ENCODE data around the gene ARHGAP10.

The ARHGAP10 gene

DNA sequence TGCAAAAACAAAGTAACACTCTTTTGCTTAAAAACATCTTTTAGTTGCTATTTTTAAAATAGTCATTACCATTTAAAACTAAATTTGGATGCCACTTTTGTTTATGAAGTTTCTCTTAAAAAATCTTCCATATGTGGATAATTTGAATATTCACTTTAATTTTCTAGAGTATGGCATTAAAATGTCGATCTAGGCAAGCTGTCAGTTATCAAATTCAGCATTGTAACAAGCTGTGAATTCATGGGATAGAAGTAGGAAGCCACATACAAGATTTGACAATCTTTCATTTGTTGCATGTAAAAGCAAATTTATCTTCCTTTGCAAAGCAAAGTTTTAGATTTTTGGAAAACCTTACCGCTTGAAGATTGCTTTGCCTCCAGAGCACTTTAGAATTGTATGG, 191.5 kb downstream of the ARHGAP10 start:
- DNase-seq, result no peak

DNA sequence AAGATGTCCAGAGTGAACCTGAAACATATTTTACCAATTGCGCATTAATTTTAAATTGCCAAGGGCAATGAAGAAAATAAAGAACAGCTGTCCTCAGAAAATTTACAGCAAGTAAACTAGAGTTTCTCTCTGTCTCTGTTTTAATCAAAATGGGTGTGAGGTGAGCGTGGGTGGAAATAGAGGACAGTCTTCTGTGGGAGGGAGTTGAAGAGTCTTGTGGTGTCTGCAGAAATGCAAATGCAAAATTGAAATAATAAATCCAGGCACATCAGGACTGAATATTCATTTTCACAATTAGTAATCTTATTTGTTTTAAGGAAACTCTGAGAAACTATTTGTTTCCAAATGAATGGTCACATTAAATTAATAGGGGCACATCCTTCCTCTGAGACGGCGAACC, 192.0 kb downstream of the ARHGAP10 start:
- DNase-seq, result no peak

GRCh38 chr4:147924604-147925412, 192.9 kb downstream of the ARHGAP10 start:
- DNase-seq, result peak; percentile 2 to 27

GRCh38 chr4:147927377-147928137, 195.7 kb downstream of the ARHGAP10 start:
- no peak for DNase-seq

GRCh38 chr4:147928400-147928799, 196.5 kb downstream of the ARHGAP10 start:
- DNase-seq, result no peak

GRCh38 chr4:147929746-147930145, 197.9 kb downstream of the ARHGAP10 start:
- DNase-seq, result no peak

- DNase-seq, result no peak
These were observed 201.4 kb downstream of the ARHGAP10 start for GRCh38 chr4:147933316-147933715.

DNA sequence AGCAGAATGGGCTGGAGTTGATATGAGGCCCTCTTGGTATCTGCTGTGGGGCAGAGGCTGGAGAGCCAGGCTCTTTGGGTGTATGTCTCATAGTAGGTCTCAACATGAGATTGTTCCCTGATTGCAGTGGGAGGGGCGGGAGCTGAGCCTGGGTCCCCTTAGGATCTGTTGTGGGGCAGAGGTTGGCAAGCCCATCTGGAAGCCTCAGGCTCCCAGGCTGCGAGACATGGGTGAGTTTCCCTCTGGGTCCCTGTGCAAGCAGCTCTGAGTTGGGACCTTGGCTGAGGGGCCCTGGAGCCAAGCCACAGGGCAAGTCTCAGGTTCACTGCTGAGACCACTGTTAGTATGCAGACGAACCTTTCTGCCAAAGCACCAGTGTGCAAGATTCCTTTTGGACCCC, 201.9 kb downstream of the ARHGAP10 start:
- no peak for DNase-seq

- DNase-seq, result no peak
These were observed 206.6 kb downstream of the ARHGAP10 start for GRCh38 chr4:147938496-147938895.

DNA sequence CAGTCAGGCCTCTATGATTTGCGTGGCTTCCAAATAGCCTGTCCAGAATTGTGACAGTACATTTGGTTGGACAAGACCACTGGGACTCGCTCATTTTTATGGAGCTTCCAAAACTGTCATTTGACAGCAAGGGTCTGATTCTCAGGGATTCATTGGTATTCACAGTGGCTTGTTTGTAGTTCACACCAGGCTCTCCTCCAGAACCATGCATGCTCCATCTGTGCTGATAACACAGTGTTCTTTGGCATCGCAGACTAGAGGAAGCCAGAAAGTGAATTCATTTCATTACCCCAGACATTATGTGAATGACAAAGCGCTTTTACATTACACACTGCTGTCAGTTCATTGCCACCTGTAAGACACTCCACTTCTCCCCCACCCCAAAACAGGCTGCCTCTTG, 208.3 kb downstream of the ARHGAP10 start:
- no peak for DNase-seq

DNA sequence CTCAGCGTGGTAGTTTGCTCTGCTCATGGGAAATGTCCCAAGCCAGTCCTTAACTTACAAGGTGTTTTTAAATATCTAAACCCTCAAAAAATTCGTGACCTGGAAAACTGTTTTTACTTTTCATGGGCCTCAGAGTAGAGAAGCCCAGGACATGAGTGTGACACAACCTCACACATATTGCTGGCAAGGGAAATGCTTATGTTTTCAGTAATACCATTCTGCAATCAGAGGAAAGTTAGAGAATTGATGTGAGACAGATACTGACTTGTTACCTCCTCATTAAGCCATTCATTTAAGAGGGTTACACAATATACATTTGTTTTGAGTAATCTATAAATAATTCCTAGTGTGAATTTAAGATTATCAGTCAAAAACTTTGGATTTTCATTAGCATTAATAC, 209.5 kb downstream of the ARHGAP10 start:
- no peak for DNase-seq

- DNase-seq, result no peak
These were observed 210.8 kb downstream of the ARHGAP10 start for GRCh38 chr4:147942729-147943128.

DNA sequence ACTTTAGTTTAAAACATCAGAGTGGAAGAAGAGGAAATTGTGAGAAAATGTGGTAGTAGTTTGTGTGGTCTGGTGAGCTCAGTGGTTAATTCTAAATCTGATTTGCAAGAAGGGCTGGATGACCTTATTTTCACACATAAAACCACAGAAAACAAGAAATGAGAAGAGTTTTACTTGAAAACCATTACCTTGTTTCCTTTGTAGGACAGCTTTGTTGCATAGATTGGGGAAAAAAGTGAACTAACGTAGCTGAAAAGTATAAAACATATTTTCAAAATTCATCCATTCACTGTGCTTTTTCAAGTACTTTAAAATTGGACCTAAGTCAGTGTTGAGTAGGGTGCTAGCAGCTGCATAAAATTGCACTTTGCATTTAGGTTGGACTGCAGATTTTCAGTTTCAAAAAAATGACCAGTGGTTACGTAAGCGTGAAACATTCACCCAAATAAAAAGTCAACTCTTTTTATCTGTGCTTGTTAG, 211.3 kb downstream of the ARHGAP10 start:
- no peak for DNase-seq

- no peak for DNase-seq
These were observed 212.4 kb downstream of the ARHGAP10 start for GRCh38 chr4:147944249-147944648.

- DNase-seq, result no peak
These were observed 212.9 kb downstream of the ARHGAP10 start for GRCh38 chr4:147944670-147945260.

- DNase-seq, result no peak
These were observed 216.4 kb downstream of the ARHGAP10 start for GRCh38 chr4:147948336-147948735.

DNA sequence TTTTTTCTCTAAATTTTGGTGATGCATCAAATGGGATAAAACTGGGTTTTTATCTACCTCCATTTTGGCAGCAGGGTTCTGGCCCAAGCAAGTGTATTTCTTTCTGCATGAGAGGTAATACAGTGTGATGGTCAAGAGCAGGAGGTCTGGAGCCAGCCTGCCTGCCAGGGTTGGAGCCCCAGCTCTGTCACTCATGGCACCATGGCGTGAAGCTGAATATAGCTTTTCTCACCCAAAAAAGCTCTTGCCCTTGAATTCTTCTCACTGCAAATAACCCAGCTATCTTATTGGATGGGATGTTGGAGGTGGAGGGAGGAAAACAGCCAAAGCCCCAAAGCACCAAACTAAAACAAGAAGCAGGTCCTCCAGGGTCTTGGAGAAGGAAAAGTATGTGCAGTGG, 218.4 kb downstream of the ARHGAP10 start:
- no peak for DNase-seq

DNA sequence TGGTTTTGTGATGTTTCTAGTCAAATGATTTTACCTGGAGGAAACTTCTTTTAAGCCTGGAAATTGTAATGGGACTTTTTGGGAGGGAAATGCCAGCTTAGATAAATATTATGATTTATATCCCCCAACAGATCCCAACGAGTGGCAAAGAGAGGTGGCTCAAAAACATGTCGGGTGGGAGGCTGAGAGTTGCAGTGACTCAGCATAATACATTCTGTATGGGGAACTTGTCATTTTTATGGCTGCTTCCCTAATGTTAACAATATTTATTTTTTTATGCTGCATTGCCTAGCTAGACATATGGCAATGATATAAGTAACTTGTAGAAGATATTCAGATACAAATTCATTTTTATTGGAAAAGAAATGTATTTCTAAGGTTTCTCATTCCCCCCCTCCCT, 219.0 kb downstream of the ARHGAP10 start:
- DNase-seq, result no peak

- no peak for DNase-seq
These were observed 223.0 kb downstream of the ARHGAP10 start for GRCh38 chr4:147954850-147955249.

DNA sequence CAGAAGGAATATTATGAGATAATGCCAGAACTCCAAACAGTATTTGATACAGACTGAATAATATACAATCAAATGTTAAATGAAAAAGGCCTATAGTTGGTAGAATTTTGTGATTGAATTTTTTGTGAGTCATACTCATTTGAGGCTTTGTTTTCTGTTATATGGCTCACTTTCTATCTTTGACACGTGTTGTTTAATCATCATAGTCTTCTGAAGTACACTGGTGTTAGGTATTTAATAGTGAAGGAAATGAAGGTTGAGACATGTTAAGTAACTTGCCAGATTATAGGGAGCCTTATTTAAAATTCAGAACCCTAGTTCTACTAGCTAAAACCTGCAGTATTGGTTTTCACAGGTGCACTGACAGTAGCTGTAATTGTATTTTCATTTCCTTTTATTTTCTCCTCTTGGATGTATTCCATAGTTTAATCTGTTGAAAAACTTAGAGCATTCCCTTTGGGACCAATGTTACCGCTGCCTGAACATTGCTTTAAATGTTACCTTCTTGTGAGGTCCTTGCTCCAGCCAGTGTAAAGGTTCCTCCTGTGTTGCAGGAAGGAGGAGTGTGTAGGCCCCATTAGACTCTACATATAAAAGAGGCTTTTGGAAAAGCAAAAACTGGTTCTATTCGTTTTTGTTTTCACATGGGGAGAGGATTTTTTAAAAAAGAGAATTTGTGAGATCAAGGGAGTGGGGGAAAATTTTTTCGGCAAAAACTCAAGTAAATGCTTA, 224.1 kb downstream of the ARHGAP10 start:
- no peak for DNase-seq

GRCh38 chr4:147957446-147957845, 225.6 kb downstream of the ARHGAP10 start:
- no peak for DNase-seq

DNA sequence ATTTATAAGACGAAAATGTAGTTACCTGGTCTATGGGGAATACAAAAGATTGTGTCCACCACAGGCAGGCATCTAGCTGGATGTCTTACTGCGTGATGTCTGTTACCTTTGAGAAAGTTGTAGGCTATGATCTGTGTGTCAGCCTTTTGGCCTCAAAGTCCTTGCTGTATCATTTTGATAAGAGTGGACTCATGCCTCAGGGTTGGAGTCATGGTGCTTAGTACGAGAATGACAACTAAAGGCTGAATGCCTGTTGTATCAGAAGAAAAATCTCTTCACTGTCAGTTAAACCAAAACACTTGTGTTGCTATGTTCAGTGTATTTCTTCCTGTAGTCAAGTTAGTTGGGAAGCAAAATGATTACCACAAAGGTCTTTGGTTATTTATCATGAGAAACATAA, 226.2 kb downstream of the ARHGAP10 start:
- DNase-seq, result no peak

- DNase-seq, result no peak
These were observed 226.7 kb downstream of the ARHGAP10 start for GRCh38 chr4:147958489-147959065.
